Pancreas (tissue), 10 donors: ENCODE results near the gene PRKCD. TPM values are rescaled to one million over a fixed set of nuclear protein-coding genes. Genes with fewer than 3 reads are reported as not detected.

Experiments used
- ATAC-seq, 4 donors: fragments of 200-7000 bp; cut with Tn5 transposase; one replicate each; pipeline versions ENCODE4 v1.8.0 to v1.9.1; 2020; ENCODE audit warnings: mild to moderate bottlenecking in 4 of 4, moderate library complexity in 4 of 4
- DNase-seq, 6 donors: peaks; one replicate each; pipeline ENCODE4 v3.0.0-alpha.2; 2020
- FAIRE-seq: peaks from 2 replicates; lab custom pipeline; 2012; peaks lifted over from hg19 to GRCh38; lab: Jason Lieb, UNC
- H3K27ac ChIP-seq, 4 donors: fragments of 200-600 bp; sonication (generic); 1 replicate in 3 of 4; 2 replicates in 1 of 4; pipeline versions ENCODE4 v1.5.0 to v1.8.0; 2020
- H3K27me3 ChIP-seq, 4 donors: fragments of 200-600 bp; one replicate each; pipeline ENCODE4 v1.8.0; 2021
- H3K36me3 ChIP-seq, 3 donors: fragments of 200-600 bp; sonication (generic) in 1 of 3; one replicate each; pipeline versions ENCODE4 v1.5.0 to v1.8.0; 2020 to 2021
- H3K4me1 ChIP-seq, 3 donors: fragments of 200-600 bp; one replicate each; pipeline ENCODE4 v1.8.0; 2021
- H3K4me3 ChIP-seq, 4 donors: fragments of 200-600 bp; sonication (generic) in 2 of 4; one replicate each; pipeline versions ENCODE4 v1.5.0 to v1.8.0; 2020 to 2021
- H3K9me3 ChIP-seq, 4 donors: fragments of 200-600 bp; one replicate each; pipeline ENCODE4 v1.8.0; 2021
- whole genome bisulfite sequencing, 2 donors: extraction: QIAGEN DNeasy Blood & Tissue Kit; methylation state at CpG; one replicate each; pipeline ENCODE4 v1.1.7; 2013; 5-methylcytosine and 5-hydroxymethylcytosine counted together
- intact Hi-C, 3 donors: fragments of 100-400 bp; cut with DNase I; formaldehyde crosslinking; loops; one replicate each; pipeline versions ENCODE4 v1.11.1 to v1.14.2; 2022
- polyA plus RNA-seq, 2 donors: library from polyadenylated mRNA; stranded (reverse); fragments of 200-250 nt; gene quantifications; one replicate each; pipeline ENCODE4 v1.2.3, GENCODE V29; 2013
- total RNA-seq, 6 donors: library from RNA; stranded (reverse); fragmentation: NEBNext Ultra II Directional in 4 of 6; extraction: Animal tissue kit (Norgen Biotek cat#: 25700) in 4 of 6; gene quantifications; one replicate each; pipeline versions ENCODE4 v1.2.1 to v1.2.4, GENCODE V29; 2021 to 2023
- TF ChIP-seq, protein P1 (sequence below), 4 donors: fragments of 200-600 bp; sonication (generic) in 3 of 4; IDR thresholded peaks; one replicate each; pipeline versions ENCODE4 v1.5.0 to v1.8.0; 2021; ENCODE audit warnings: antibody characterized with exemption in 4 of 4
- donor health status: healthy with polysubstance abuse.
- donor health status: DM: no; HTN: no; CAD: no; lungs with moderate emphysema.
- donor health status: DM: no; HTN: no; CAD: no.
- donor health status: control.
- donor health status: control.
- donor health status: Bipolar disorder and iron deficiency.
- donor health status: DM: yes; HTN: yes; CAD: no.
- donor health status: DM: no; HTN: no; CAD: no.
- donor health status: DM: no; HTN: no; CAD: no.
- donor health status: DM: yes; HTN: yes; CAD: no.

PRKCD gene
- total and polyA plus RNA-seq, 8 donors: 10.7 to 32.5 (median 14.6) TPM

- Histone ChIP-seq H3K9me3 (no peaks in the 10 kb centered on the region), H3K27me3 (no peaks in the 10 kb centered on the region), H3K4me3 (no peak overlapping the region), H3K27ac (peak overlapping the region; percentile 3 to 59 (median 44)), H3K36me3 (peaks cover 0 to 13% (median 4%) of the 10 kb centered on the region in 3 donors), H3K4me1 (peaks cover 39 to 65% (median 44%) of the 10 kb centered on the region in 3 donors)
- FAIRE-seq (no peak), DNase-seq (peak in 3 of 6 donors; percentile 47 to 66 (median 59)), ATAC-seq (peak; percentile 42 to 55 (median 50))
- TF ChIP-seq, protein P1, sequence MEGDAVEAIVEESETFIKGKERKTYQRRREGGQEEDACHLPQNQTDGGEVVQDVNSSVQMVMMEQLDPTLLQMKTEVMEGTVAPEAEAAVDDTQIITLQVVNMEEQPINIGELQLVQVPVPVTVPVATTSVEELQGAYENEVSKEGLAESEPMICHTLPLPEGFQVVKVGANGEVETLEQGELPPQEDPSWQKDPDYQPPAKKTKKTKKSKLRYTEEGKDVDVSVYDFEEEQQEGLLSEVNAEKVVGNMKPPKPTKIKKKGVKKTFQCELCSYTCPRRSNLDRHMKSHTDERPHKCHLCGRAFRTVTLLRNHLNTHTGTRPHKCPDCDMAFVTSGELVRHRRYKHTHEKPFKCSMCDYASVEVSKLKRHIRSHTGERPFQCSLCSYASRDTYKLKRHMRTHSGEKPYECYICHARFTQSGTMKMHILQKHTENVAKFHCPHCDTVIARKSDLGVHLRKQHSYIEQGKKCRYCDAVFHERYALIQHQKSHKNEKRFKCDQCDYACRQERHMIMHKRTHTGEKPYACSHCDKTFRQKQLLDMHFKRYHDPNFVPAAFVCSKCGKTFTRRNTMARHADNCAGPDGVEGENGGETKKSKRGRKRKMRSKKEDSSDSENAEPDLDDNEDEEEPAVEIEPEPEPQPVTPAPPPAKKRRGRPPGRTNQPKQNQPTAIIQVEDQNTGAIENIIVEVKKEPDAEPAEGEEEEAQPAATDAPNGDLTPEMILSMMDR (IDR thresholded peaks at IDR 0.05): no peak
- intact Hi-C loops: no loop called here
- WGBS, 2 donors: 65% methylated on average over 7 of the region's 7 CpGs
Measured at GRCh38 chr3:53242155-53242554, 81.1 kb downstream of the PRKCD start.

Other genes with a start within 250 kb of the PRKCD start
- gene SFMBT1, start 115.1 kb upstream of the PRKCD start, total RNA-seq: 10 to 100 TPM; 10.8 to 15.8 (median 13.5) TPM
- gene SFMBT1, start 115.1 kb upstream of the PRKCD start, polyA plus RNA-seq: 1 to 10 TPM; 4.9 to 6.3 TPM
- gene RFT1, start 30.8 kb upstream of the PRKCD start, total RNA-seq: 10 to 100 TPM; 10.4 to 20.4 (median 17.8) TPM
- 1 to 10 TPM; 6.9 TPM for gene RFT1, start 30.8 kb upstream of the PRKCD start, polyA plus RNA-seq
- gene TKT, start 94.8 kb downstream of the PRKCD start, total RNA-seq: 100 to 1,000 TPM; 153 to 306 (median 208) TPM
- gene TKT, start 94.8 kb downstream of the PRKCD start, polyA plus RNA-seq: 100 to 1,000 TPM; 114 to 122 TPM
- gene DCP1A, start 186.3 kb downstream of the PRKCD start, total RNA-seq: 10 to 100 TPM in 2 of 6 donors, 1 to 10 TPM in 4; 6.0 to 13.9 (median 8.1) TPM
- 1 to 10 TPM; 4.9 to 7.3 TPM for gene DCP1A, start 186.3 kb downstream of the PRKCD start, polyA plus RNA-seq